IMR-90 (cell line): ENCODE measurements around the gene SH3BP5. TPM values are rescaled to one million over a fixed set of nuclear protein-coding genes. Genes with fewer than 3 reads are reported as not detected.

ENCODE experiments used
- ATAC-seq: fragments of 200-7000 bp; cut with Tn5 transposase; 2 replicates; pipeline ENCODE4 v1.9.1; 2020; ENCODE audit warnings: low read depth, mild to moderate bottlenecking, moderate library complexity
- BruUV-seq: library from RNA; stranded (reverse); fragments of 400-500 nt; replicated peaks from 2 replicates; lab custom pipeline; 2021; lab: Mats Ljungman, UMichigan
- CTCF ChIA-PET: fragments of 300-600 bp; formaldehyde crosslinking; extraction: SDS; loops from one replicate; lab custom pipeline; 2021; ENCODE audit warnings: antibody characterized with exemption; lab: Yijun Ruan, JAX
- POLR2A ChIA-PET: fragments of 300-600 bp; sonication (Branson Sonifier 250); formaldehyde crosslinking; loops from one replicate; lab custom pipeline; 2022; ENCODE audit warnings: antibody characterized with exemption; ENCODE audit not compliant: unreplicated experiment; lab: Charles Lee
- DNase-seq: peaks from one replicate; pipeline ENCODE4 v3.0.0; 2013
- H2AFZ ChIP-seq: replicated peaks from 2 replicates; pipeline ENCODE3; 2013; ENCODE audit warnings: low read length, mild to moderate bottlenecking; ENCODE audit not compliant: poor library complexity
- H2AK5ac ChIP-seq: 2 replicates; pipeline ENCODE4 v1.6.1; 2013; ENCODE audit warnings: low read depth, low read length, inconsistent platforms
- H2AK9ac ChIP-seq: replicated peaks from 2 replicates; pipeline ENCODE3; 2013; ENCODE audit warnings: mild to moderate bottlenecking, low read depth, low read length, moderate library complexity; ENCODE audit not compliant: poor library complexity
- H2BK120ac ChIP-seq: 2 replicates; pipeline ENCODE4 v1.6.1; 2013; ENCODE audit warnings: low read depth, low read length, inconsistent platforms
- H2BK15ac ChIP-seq: 3 replicates; pipeline ENCODE4 v1.6.1; 2013; ENCODE audit warnings: low read depth, low read length, inconsistent platforms
- H2BK20ac ChIP-seq: 2 replicates; pipeline ENCODE4 v1.6.1; 2013; ENCODE audit warnings: low read depth, mild to moderate bottlenecking, inconsistent platforms, low read length, moderate library complexity
- H2BK5ac ChIP-seq: 2 replicates; pipeline ENCODE4 v1.6.1; 2013; ENCODE audit warnings: mild to moderate bottlenecking, low read depth, low read length, inconsistent platforms; ENCODE audit not compliant: poor library complexity, severe bottlenecking
- H3K14ac ChIP-seq: replicated peaks from 2 replicates; pipeline ENCODE4 v1.6.1; 2013; ENCODE audit warnings: low read depth, low read length, inconsistent platforms
- H3K18ac ChIP-seq: 2 replicates; pipeline ENCODE4 v1.6.1; 2013; ENCODE audit warnings: low read depth, low read length, control low read depth
- H3K23ac ChIP-seq: 2 replicates; pipeline ENCODE4 v1.6.1; 2013; ENCODE audit warnings: low read depth, low read length, inconsistent platforms
- H3K27ac ChIP-seq: 2 replicates; pipeline ENCODE4 v1.5.1; 2013; ENCODE audit warnings: mild to moderate bottlenecking, control low read depth, low read length; ENCODE audit not compliant: insufficient read depth
- H3K27me3 ChIP-seq: 2 replicates; pipeline ENCODE4 v1.6.1; 2013; ENCODE audit warnings: low read length; ENCODE audit not compliant: control insufficient read depth, insufficient read depth
- H3K36me3 ChIP-seq: 2 replicates; pipeline ENCODE4 v1.6.1; 2013; ENCODE audit warnings: low read length, mixed read lengths; ENCODE audit not compliant: control insufficient read depth, insufficient read depth
- H3K4ac ChIP-seq: 2 replicates; pipeline ENCODE4 v1.6.1; 2013; ENCODE audit warnings: low read depth, low read length, inconsistent platforms
- H3K4me1 ChIP-seq: 2 replicates; pipeline ENCODE4 v1.6.1; 2013; ENCODE audit warnings: low read length, mixed read lengths; ENCODE audit not compliant: control insufficient read depth, insufficient read depth
- H3K4me2 ChIP-seq: 2 replicates; pipeline ENCODE4 v1.6.1; 2013; ENCODE audit warnings: low read depth, mild to moderate bottlenecking, control low read depth, low read length, moderate library complexity
- H3K4me3 ChIP-seq: 2 replicates; pipeline ENCODE4 v1.5.1; 2013; ENCODE audit warnings: low read depth, mild to moderate bottlenecking, control low read depth, low read length, moderate library complexity; ENCODE audit not compliant: insufficient read depth
- H3K56ac ChIP-seq: 2 replicates; pipeline ENCODE4 v1.6.1; 2013; ENCODE audit warnings: low read length, inconsistent platforms; ENCODE audit not compliant: insufficient read depth; ENCODE audit errors: extremely low read depth
- H3K79me1 ChIP-seq, 2 experiments: 2 replicates each; pipeline ENCODE4 v1.6.1; 2013; ENCODE audit warnings: low read length in 2 of 2, inconsistent platforms in 1 of 2, low read depth in 1 of 2
- H3K9ac ChIP-seq: 2 replicates; pipeline ENCODE4 v1.6.1; 2013; ENCODE audit warnings: low read depth, low read length, control low read depth
- H3K9me1 ChIP-seq: 2 replicates; pipeline ENCODE4 v1.6.1; 2013; ENCODE audit warnings: low read length, inconsistent platforms; ENCODE audit not compliant: insufficient read depth
- H3K9me3 ChIP-seq: 2 replicates; pipeline ENCODE4 v1.6.1; 2013; ENCODE audit warnings: low read length; ENCODE audit not compliant: control insufficient read depth, insufficient read depth
- H4K20me1 ChIP-seq: 2 replicates; pipeline ENCODE4 v1.6.1; 2013; ENCODE audit warnings: low read length, inconsistent platforms; ENCODE audit not compliant: insufficient read depth
- H4K5ac ChIP-seq: 2 replicates; pipeline ENCODE4 v1.6.1; 2013; ENCODE audit warnings: mild to moderate bottlenecking, low read depth, low read length, control low read depth
- H4K8ac ChIP-seq, 2 experiments: 2 replicates each; pipeline ENCODE4 v1.6.1; 2013; ENCODE audit warnings: low read depth in 2 of 2, low read length in 2 of 2, control low read depth in 1 of 2, inconsistent platforms in 1 of 2
- H4K91ac ChIP-seq: 2 replicates; pipeline ENCODE4 v1.6.1; 2013; ENCODE audit warnings: low read depth, low read length, inconsistent platforms; ENCODE audit not compliant: insufficient read depth
- BHLHE40 ChIP-seq: fragments of 150-350 bp; IDR thresholded peaks from 2 replicates; pipeline ENCODE4 v1.6.1; 2016; ENCODE audit warnings: mild to moderate bottlenecking, low read depth, low read length
- POLR2A ChIP-seq: IDR thresholded peaks from 2 replicates; pipeline ENCODE4 v1.6.1; 2012; ENCODE audit warnings: mild to moderate bottlenecking, low read depth, low read length
- RFX5 ChIP-seq: IDR thresholded peaks from 2 replicates; pipeline ENCODE4 v1.8.0; 2012; ENCODE audit warnings: low read depth, mild to moderate bottlenecking, low read length, moderate library complexity
- USF2 ChIP-seq: fragments of 150-350 bp; IDR thresholded peaks from 2 replicates; pipeline ENCODE4 v1.6.1; 2017; ENCODE audit warnings: mild to moderate bottlenecking, antibody characterized with exemption, low read length, low read depth
- WGBS, 2 experiments: methylation state at CpG; one replicate each; pipeline versions ENCODE4 v1.1.5 to v1.1.7; 2013; ENCODE audit warnings: missing lambda C conversion rate in 2 of 2; ENCODE audit not compliant: insufficient read length in 1 of 2; ENCODE audit errors: extremely low coverage in 2 of 2; 5-methylcytosine and 5-hydroxymethylcytosine counted together
- dilution Hi-C: fragments of 300-500 bp; cut with HindIII; formaldehyde crosslinking; loops from one replicate; pipeline ENCODE4 v1.14.3; 2018; ENCODE audit warnings: low sequenced_read_pairs; ENCODE audit not compliant: unreplicated experiment
- in situ Hi-C: fragments of 300-500 bp; cut with MboI; formaldehyde crosslinking; loops from 3 replicates; pipeline ENCODE4 v1.14.3; 2019; ENCODE audit warnings: low sequenced_read_pairs, inconsistent platforms, mixed read lengths
- intact Hi-C: fragments of 100-400 bp; cut with micrococcal nuclease; formaldehyde crosslinking; loops from 2 replicates; pipeline ENCODE4 v1.10.0; 2022
- polyA plus RNA-seq, 3 experiments: library from polyadenylated mRNA; depleted of rRNA; stranded (reverse); fragments of >200 nt; gene quantifications; 2 replicates each; pipeline ENCODE4 v1.2.3, GENCODE V29; 2012; ENCODE audit warnings: low replicate concordance in 1 of 3
- total RNA-seq: library from RNA; depleted of rRNA; stranded (reverse); fragments of >200 nt; gene quantifications from 2 replicates; pipeline ENCODE4 v1.2.3, GENCODE V29; 2012

SH3BP5 gene
- total and polyA plus RNA-seq, 2 of the 4 experiments (the other 2 are of a cell fraction) = 14.0 to 23.5 TPM

GRCh38 chr3:15217841-15218267 lies 114.5 kb downstream of the SH3BP5 start:
- Histone ChIP-seq H3K4me3 (no peak overlapping the region), H3K4me2 (no peak overlapping the region), H3K9me1 (no peaks in the 10 kb centered on the region; the same call in 1 of the 2 replicates), H3K4ac (no peak overlapping the region), H4K91ac (no peak overlapping the region), H3K79me1 (peaks cover 26 to 30% of the 10 kb centered on the region in 2 experiments), H3K9ac (no peak overlapping the region), H4K20me1 (peaks cover 7% of the 10 kb centered on the region; the same call in 1 of the 2 replicates), H2BK120ac (no peak overlapping the region), H3K4me1 (no peaks in the 10 kb centered on the region), H2BK15ac (no peak overlapping the region), H3K18ac (no peak overlapping the region), H2AK9ac (no peak overlapping the region), H3K27me3 (no peaks in the 10 kb centered on the region), H3K27ac (no peak overlapping the region), H4K8ac (no peak overlapping the region), H3K36me3 (peaks cover 48% of the 10 kb centered on the region), H3K23ac (no peak overlapping the region), H2BK20ac (no peak overlapping the region), H3K9me3 (no peaks in the 10 kb centered on the region), H4K5ac (no peak overlapping the region), H2BK5ac (no peak overlapping the region), H3K14ac (no peak overlapping the region), H2AK5ac (no peak overlapping the region), H2AFZ (no peak overlapping the region), H3K56ac (no peak overlapping the region)
- no TSS peak for BruUV-seq
- ChIA-PET CTCF (interaction anchor here (0.7 kb wide), 1 partner anchor 299 kb away, joined by 3 read pairs; no protein-coding TSS in a partner anchor), POLR2A (no interaction called here)
- in situ Hi-C loops = loop anchor here (25.0 kb wide), 1 partner anchor 281 kb away; the partner anchor contains the start of gene NR2C2
- TF ChIP-seq RFX5 = no peak
- TF ChIP-seq BHLHE40 = no peak
- no peak for TF ChIP-seq POLR2A
- no peak for TF ChIP-seq USF2
- DNase-seq (no peak), ATAC-seq (no peak)
- intact Hi-C loops = loop anchor here (5.0 kb wide), 1 partner anchor 34 kb away; no protein-coding TSS in a partner anchor
- dilution Hi-C loops = no loop called here
- no CpG with 5 or more reads among the region's 2 CpGs for WGBS, 2 experiments
